Liver (tissue), 9 donors: ENCODE data around the gene BBS7. TPM values are rescaled to one million over a fixed set of nuclear protein-coding genes. Genes with fewer than 3 reads are reported as not detected.

Experiments
- DNase-seq: peaks from one replicate; pipeline ENCODE4 v3.0.0-alpha.2; 2017; ENCODE audit warnings: low spot score
- H3K27ac ChIP-seq, 2 donors: one replicate each; pipeline ENCODE4 v1.7.0; 2013; ENCODE audit warnings: inconsistent platforms in 2 of 2, low read length in 2 of 2, control low read depth in 1 of 2, low read depth in 1 of 2, mild to moderate bottlenecking in 1 of 2
- H3K27me3 ChIP-seq, 4 donors: one replicate each; pipeline versions ENCODE4 v1.6.1 to v1.7.0; 2013; ENCODE audit warnings: low read length in 3 of 4, inconsistent platforms in 1 of 4, mild to moderate bottlenecking in 1 of 4, moderate library complexity in 1 of 4; ENCODE audit not compliant: control insufficient read depth in 4 of 4, insufficient read depth in 4 of 4
- H3K36me3 ChIP-seq, 4 donors: one replicate each; pipeline versions ENCODE4 v1.6.1 to v1.7.0; 2013; ENCODE audit warnings: low read length in 3 of 4, mild to moderate bottlenecking in 3 of 4, low read depth in 1 of 4, moderate library complexity in 1 of 4; ENCODE audit not compliant: control insufficient read depth in 4 of 4, insufficient read depth in 3 of 4
- H3K4me1 ChIP-seq, 4 donors: one replicate each; pipeline versions ENCODE4 v1.6.1 to v1.7.0; 2013; ENCODE audit warnings: low read length in 3 of 4, mild to moderate bottlenecking in 3 of 4, moderate library complexity in 1 of 4; ENCODE audit not compliant: control insufficient read depth in 4 of 4, insufficient read depth in 4 of 4
- H3K4me3 ChIP-seq, 3 donors: one replicate each; pipeline versions ENCODE4 v1.6.1 to v1.7.0; 2013; ENCODE audit warnings: low read length in 3 of 3, control low read depth in 1 of 3, low read depth in 1 of 3, mild to moderate bottlenecking in 1 of 3
- H3K9ac ChIP-seq, 2 donors: one replicate each; pipeline ENCODE4 v1.7.0; 2013; ENCODE audit warnings: low read length in 2 of 2, mild to moderate bottlenecking in 2 of 2, moderate library complexity in 2 of 2, control low read depth in 1 of 2, low read depth in 1 of 2
- H3K9me3 ChIP-seq, 4 donors: one replicate each; pipeline versions ENCODE4 v1.6.1 to v1.7.0; 2013; ENCODE audit warnings: low read length in 3 of 4; ENCODE audit not compliant: control insufficient read depth in 4 of 4
- ATF3 ChIP-seq: IDR thresholded peaks from 2 replicates; pipeline ENCODE4 v1.6.1; 2016; ENCODE audit warnings: antibody characterized with exemption
- CTCF ChIP-seq: fragments of 150-350 bp; IDR thresholded peaks from 2 replicates; pipeline ENCODE4 v1.5.1; 2017; ENCODE audit warnings: improper control_type of control experiment, low read depth, low read length; ENCODE audit not compliant: missing input control
- EGR1 ChIP-seq, 2 donors: IDR thresholded peaks; 2 replicates each; pipeline ENCODE4 v1.6.1; 2016 to 2018; ENCODE audit warnings: antibody characterized with exemption in 2 of 2, low read depth in 2 of 2
- FOXA1 ChIP-seq: IDR thresholded peaks from 2 replicates; pipeline ENCODE4 v1.6.1; 2016; ENCODE audit warnings: antibody characterized with exemption
- FOXA2 ChIP-seq: IDR thresholded peaks from 2 replicates; pipeline ENCODE4 v1.6.1; 2016; ENCODE audit warnings: antibody characterized with exemption
- GABPA ChIP-seq, 2 donors: IDR thresholded peaks in 1 of 2; conservative IDR thresholded peaks in 1 of 2; 2 replicates each; pipeline ENCODE4 v1.6.1; 2016; ENCODE audit warnings: antibody characterized with exemption in 2 of 2, mild to moderate bottlenecking in 1 of 2, moderate library complexity in 1 of 2
- HNF4A ChIP-seq, 2 donors: conservative IDR thresholded peaks; 2 replicates each; pipeline ENCODE4 v1.6.1; 2016; ENCODE audit warnings: antibody characterized with exemption in 2 of 2, mild to moderate bottlenecking in 2 of 2
- HNF4G ChIP-seq: IDR thresholded peaks from 2 replicates; pipeline ENCODE4 v1.6.1; 2016; ENCODE audit warnings: antibody characterized with exemption
- JUND ChIP-seq, 2 donors: IDR thresholded peaks; 2 replicates each; pipeline ENCODE4 v1.6.1; 2016; ENCODE audit warnings: antibody characterized with exemption in 2 of 2
- NR2F2 ChIP-seq: IDR thresholded peaks from 2 replicates; pipeline ENCODE4 v1.6.1; 2016; ENCODE audit warnings: antibody characterized with exemption
- RAD21 ChIP-seq, 2 donors: IDR thresholded peaks; 2 replicates each; pipeline ENCODE4 v1.6.1; 2016; ENCODE audit warnings: antibody characterized with exemption in 2 of 2, mild to moderate bottlenecking in 2 of 2
- REST ChIP-seq: IDR thresholded peaks from 2 replicates; pipeline ENCODE4 v1.6.1; 2016; ENCODE audit warnings: antibody characterized with exemption, mild to moderate bottlenecking
- RXRA ChIP-seq, 2 donors: IDR thresholded peaks; 2 replicates each; pipeline ENCODE4 v1.6.1; 2017 to 2018; ENCODE audit warnings: antibody characterized with exemption in 2 of 2, mild to moderate bottlenecking in 1 of 2
- SP1 ChIP-seq: IDR thresholded peaks from 2 replicates; pipeline ENCODE4 v1.6.1; 2018; ENCODE audit warnings: antibody characterized with exemption, mild to moderate bottlenecking
- TAF1 ChIP-seq: conservative IDR thresholded peaks from 2 replicates; pipeline ENCODE4 v1.6.1; 2016; ENCODE audit warnings: antibody characterized with exemption, mild to moderate bottlenecking
- YY1 ChIP-seq: IDR thresholded peaks from 2 replicates; pipeline ENCODE4 v1.6.1; 2016; ENCODE audit warnings: antibody characterized with exemption, mild to moderate bottlenecking
- WGBS: extraction: QIAGEN DNeasy Blood & Tissue Kit; methylation state at CpG from one replicate; pipeline ENCODE4 v1.1.7; 2013; 5-methylcytosine and 5-hydroxymethylcytosine counted together
- polyA plus RNA-seq, 2 donors: library from polyadenylated mRNA; stranded (reverse) in 1 of 2; unstranded in 1 of 2; fragments of 200-250 nt in 1 of 2; fragments of >200 nt in 1 of 2; fragmentation: Nextera tagmentation in 1 of 2; extraction: Ambion mirVana in 1 of 2; gene quantifications; one replicate each; pipeline versions ENCODE4 v1.2.1 to v1.2.3, GENCODE V29; 2013 to 2015
- total RNA-seq, 2 donors: library from RNA; depleted of rRNA; stranded (reverse); fragments of >200 nt; gene quantifications; one replicate each; pipeline ENCODE4 v1.2.3, GENCODE V29; 2014
- TF ChIP-seq, protein P1 (sequence below): IDR thresholded peaks from 2 replicates; pipeline ENCODE4 v1.6.1; 2016; ENCODE audit warnings: antibody characterized with exemption
- donor health status: healthy.
- donor health status: healthy.
- donor health status: healthy.
- donor health status: healthy.
- donor health status: healthy.

BBS7 gene
- total and polyA plus RNA-seq, 4 donors: 1.8 to 8.4 (median 3.1) TPM

DNA sequence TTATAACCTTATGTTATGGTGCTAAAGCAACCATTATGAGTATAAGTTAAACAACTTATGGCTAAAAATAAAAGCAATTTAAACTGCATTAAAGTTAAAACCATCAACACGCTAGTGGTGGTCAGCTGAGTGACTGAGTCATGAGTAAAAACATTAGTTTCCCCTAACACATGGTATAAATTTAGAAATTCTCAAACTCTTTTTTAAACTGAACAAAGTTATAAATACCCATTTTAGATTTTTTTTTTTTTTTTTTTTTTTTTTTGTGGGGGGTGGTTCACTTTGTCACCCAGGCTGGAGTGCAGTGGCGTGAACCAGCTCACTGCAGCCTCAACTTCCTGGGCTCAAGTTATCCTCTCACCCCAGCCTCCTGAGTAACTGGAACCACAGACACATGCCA lies 5.4 kb upstream of the BBS7 start:
- Histone ChIP-seq H3K27ac (no peak overlapping the region), H3K4me3 (no peak overlapping the region), H3K9me3 (no peaks in the 10 kb centered on the region), H3K27me3 (peaks cover 0 to 4% (median 0%) of the 10 kb centered on the region in 4 donors), H3K4me1 (no peaks in the 10 kb centered on the region), H3K36me3 (no peaks in the 10 kb centered on the region), H3K9ac (no peak overlapping the region)
- no peak for DNase-seq
- TF ChIP-seq SP1 (no peak), GABPA (IDR thresholded peaks at IDR 0.05 in 1 of 2, conservative IDR thresholded peaks at IDR 0.05 in 1 of 2) (no peak), REST (no peak), RAD21 (IDR thresholded peaks at IDR 0.05) (no peak), CTCF (no peak), RXRA (IDR thresholded peaks at IDR 0.05) (no peak), EGR1 (IDR thresholded peaks at IDR 0.05; ENCODE audit: low read depth in 2 of 2) (no peak), HNF4G (no peak), FOXA2 (no peak), YY1 (no peak), HNF4A (conservative IDR thresholded peaks at IDR 0.05) (no peak), ATF3 (no peak), FOXA1 (no peak), NR2F2 (no peak)
- TF ChIP-seq, protein P1, sequence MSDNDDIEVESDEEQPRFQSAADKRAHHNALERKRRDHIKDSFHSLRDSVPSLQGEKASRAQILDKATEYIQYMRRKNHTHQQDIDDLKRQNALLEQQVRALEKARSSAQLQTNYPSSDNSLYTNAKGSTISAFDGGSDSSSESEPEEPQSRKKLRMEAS: no peak
- WGBS: 63% methylated on average over 2 of the region's 2 CpGs

GRCh38 chr4:121873604-121874003 lies 3.3 kb upstream of the BBS7 start:
- no peaks in the 10 kb centered on the region for H3K36me3 ChIP-seq
- no peak overlapping the region for H3K27ac ChIP-seq
- no peak for TF ChIP-seq EGR1 (IDR thresholded peaks at IDR 0.05; ENCODE audit: low read depth in 2 of 2)
- no peak for TF ChIP-seq RXRA (IDR thresholded peaks at IDR 0.05)
- TF ChIP-seq FOXA2: no peak
- TF ChIP-seq HNF4A (conservative IDR thresholded peaks at IDR 0.05): no peak
- no peak for TF ChIP-seq NR2F2
- no peak for TF ChIP-seq GABPA (IDR thresholded peaks at IDR 0.05 in 1 of 2, conservative IDR thresholded peaks at IDR 0.05 in 1 of 2)
- no peak for TF ChIP-seq HNF4G
- TF ChIP-seq TAF1: no peak
- TF ChIP-seq RAD21 (IDR thresholded peaks at IDR 0.05): no peak
- TF ChIP-seq JUND (IDR thresholded peaks at IDR 0.05): no peak
- no peak for TF ChIP-seq REST
- no peak overlapping the region for H3K4me3 ChIP-seq
- H3K4me1 ChIP-seq: peaks cover 0 to 7% (median 3%) of the 10 kb centered on the region in 4 donors
- 59% methylated on average over 3 of the region's 3 CpGs for WGBS
- H3K9me3 ChIP-seq: no peaks in the 10 kb centered on the region
- DNase-seq: no peak
- H3K27me3 ChIP-seq: peaks cover 0 to 4% (median 0%) of the 10 kb centered on the region in 4 donors
- H3K9ac ChIP-seq: no peak overlapping the region
